Measurements from ENCODE around the gene FAM167B.

FAM167B gene

GRCh38 chr1:32200226-32201010, 46.6 kb upstream of the FAM167B start, which contains the start of gene CCDC28B:
TSS of gene CCDC28B (plus strand) at chr1:32200595. CDS start at chr1:32201936, 1,341 bp downstream.
- ChIA-PET CTCF (interaction anchor here (0.5 to 1.7 kb wide), 3 partner anchors 15 to 37 kb away, joined by 3 to 7 read pairs (median 5); no protein-coding TSS in a partner anchor), POLR2A (interaction anchor here (1.1 to 2.7 kb wide), 9 partner anchors 8 to 194 kb away, joined by 3 to 28 read pairs (median 4); partner anchors contain the start of genes BSDC1, DCDC2B, KPNA6 and TMEM39B)
- peak; percentile 99 for TF ChIP-seq L3MBTL2 (conservative IDR thresholded peaks at IDR 0.05)
- no peak for TF ChIP-seq CTBP1 (IDR thresholded peaks at IDR 0.05; ENCODE audit: borderline replicate concordance)
- TF ChIP-seq, protein P1, sequence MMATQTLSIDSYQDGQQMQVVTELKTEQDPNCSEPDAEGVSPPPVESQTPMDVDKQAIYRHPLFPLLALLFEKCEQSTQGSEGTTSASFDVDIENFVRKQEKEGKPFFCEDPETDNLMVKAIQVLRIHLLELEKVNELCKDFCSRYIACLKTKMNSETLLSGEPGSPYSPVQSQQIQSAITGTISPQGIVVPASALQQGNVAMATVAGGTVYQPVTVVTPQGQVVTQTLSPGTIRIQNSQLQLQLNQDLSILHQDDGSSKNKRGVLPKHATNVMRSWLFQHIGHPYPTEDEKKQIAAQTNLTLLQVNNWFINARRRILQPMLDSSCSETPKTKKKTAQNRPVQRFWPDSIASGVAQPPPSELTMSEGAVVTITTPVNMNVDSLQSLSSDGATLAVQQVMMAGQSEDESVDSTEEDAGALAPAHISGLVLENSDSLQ (IDR thresholded peaks at IDR 0.05): no peak
- TF ChIP-seq TARDBP (IDR thresholded peaks at IDR 0.05): no peak
- no peak for TF ChIP-seq HDGF (IDR thresholded peaks at IDR 0.05; ENCODE audit: borderline replicate concordance)
- TF ChIP-seq BHLHE40 (IDR thresholded peaks at IDR 0.05; ENCODE audit: borderline replicate concordance): no peak
- peak; percentile 75 for DNase-seq (ENCODE audit: extremely low spot score)

DNA sequence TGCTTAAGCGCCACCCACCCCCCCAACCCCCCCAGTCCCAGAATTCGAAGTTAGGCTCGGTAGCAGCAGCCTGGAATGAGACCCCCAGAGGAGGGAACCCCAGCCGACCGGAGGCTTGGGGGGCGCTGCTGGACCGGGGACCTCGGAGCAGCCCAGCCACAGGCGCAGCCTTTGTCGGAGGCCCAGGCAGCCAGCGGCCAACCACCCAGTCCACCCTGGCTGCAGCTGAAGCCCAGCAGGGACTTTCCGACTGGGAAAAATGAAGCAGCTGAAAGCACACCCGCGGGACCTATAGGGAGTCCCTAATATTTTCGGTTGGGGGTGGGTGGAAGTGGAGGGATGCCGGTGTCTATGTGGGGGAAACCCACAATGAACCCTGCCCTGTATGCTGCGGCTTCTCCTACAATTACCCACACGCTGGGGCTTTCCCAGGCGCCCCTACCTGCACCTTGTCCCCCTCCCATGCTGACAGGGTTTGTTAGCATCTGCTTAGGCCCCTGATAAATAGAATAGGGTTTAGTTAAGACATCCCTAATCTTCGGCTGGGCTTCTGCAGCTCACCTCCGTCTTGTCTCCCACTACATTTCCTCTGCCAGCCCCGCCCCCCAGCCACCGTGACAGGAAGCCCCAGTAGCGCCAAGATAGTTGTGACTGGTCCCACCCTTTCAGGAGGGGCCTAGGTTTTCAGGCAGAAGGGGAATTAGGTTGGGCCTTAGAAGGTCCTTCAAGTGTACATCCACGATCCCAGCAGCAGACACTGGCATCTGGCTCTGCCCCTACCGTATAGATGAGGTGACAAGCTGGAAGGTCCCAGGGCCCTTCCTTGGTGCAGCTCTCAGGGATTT, 45.8 kb upstream of the FAM167B start:
- ChIA-PET POLR2A (interaction anchor here (0.7 to 2.7 kb wide), 9 partner anchors 8 to 129 kb away, joined by 3 to 28 read pairs (median 3); partner anchors contain the start of genes DCDC2B, TMEM39B and TXLNA), CTCF (interaction anchor here (0.7 to 1.7 kb wide), 3 partner anchors 15 to 193 kb away, joined by 3 to 7 read pairs (median 3); partner anchors contain the start of gene BSDC1)
- TF ChIP-seq, protein P1 (IDR thresholded peaks at IDR 0.05): no peak
- TF ChIP-seq BHLHE40 (IDR thresholded peaks at IDR 0.05; ENCODE audit: borderline replicate concordance): no peak
- no peak for TF ChIP-seq FOXM1 (IDR thresholded peaks at IDR 0.05; ENCODE audit: borderline replicate concordance)
- no peak for TF ChIP-seq HDGF (IDR thresholded peaks at IDR 0.05; ENCODE audit: borderline replicate concordance)
- TF ChIP-seq L3MBTL2 (conservative IDR thresholded peaks at IDR 0.05): no peak
- no peak for TF ChIP-seq NFRKB (IDR thresholded peaks at IDR 0.05)
- TF ChIP-seq LEF1 (IDR thresholded peaks at IDR 0.05; ENCODE audit: borderline replicate concordance): no peak
- no peak for TF ChIP-seq SUZ12 (IDR thresholded peaks at IDR 0.05)
- TF ChIP-seq CTBP1 (IDR thresholded peaks at IDR 0.05; ENCODE audit: borderline replicate concordance): no peak
- TF ChIP-seq FOXA1 (IDR thresholded peaks at IDR 0.05): no peak
- no peak for TF ChIP-seq ZNF384 (IDR thresholded peaks at IDR 0.05)
- no peak for TF ChIP-seq TARDBP (IDR thresholded peaks at IDR 0.05)
- peak; percentile 72 for DNase-seq (ENCODE audit: extremely low spot score)

DNA sequence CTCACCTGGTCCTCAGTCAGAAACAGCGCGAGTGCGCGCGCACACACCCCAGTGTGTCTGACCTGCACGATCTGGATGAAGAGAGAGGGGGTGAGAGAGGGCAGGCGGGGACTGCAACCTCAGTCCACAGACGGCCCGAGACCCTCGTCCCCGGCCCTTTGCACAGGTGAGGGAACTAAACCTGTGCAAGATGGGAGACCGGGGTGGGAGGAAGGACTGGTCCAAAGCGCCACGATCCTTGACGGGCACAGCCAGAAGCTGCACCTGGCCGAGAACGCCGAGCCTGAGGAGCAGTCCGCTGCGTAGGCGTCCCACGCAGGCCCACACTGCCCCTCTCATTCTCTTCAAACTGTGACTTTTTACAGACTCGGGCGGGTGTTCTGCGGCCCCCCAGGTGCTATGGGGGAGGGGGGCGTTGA, 42.1 kb upstream of the FAM167B start:
- CTCF ChIA-PET: interaction anchor here (0.6 to 1.3 kb wide), 2 partner anchors 11 to 12 kb away, joined by 3 read pairs; no protein-coding TSS in a partner anchor
- DNase-seq (ENCODE audit: extremely low spot score): no peak
- POLR2A ChIA-PET: interaction anchor here (0.6 to 2.2 kb wide), 9 partner anchors 10 to 146 kb away, joined by 3 to 21 read pairs (median 6); partner anchors contain the start of genes EIF3I, TMEM234 and TXLNA
- TF ChIP-seq SP1 (IDR thresholded peaks at IDR 0.05) (no peak), TARDBP (IDR thresholded peaks at IDR 0.05) (no peak), FOXA1 (IDR thresholded peaks at IDR 0.05) (no peak), HDGF (IDR thresholded peaks at IDR 0.05; ENCODE audit: borderline replicate concordance) (no peak), SUZ12 (IDR thresholded peaks at IDR 0.05) (no peak), LEF1 (IDR thresholded peaks at IDR 0.05; ENCODE audit: borderline replicate concordance) (no peak), CTBP1 (IDR thresholded peaks at IDR 0.05; ENCODE audit: borderline replicate concordance) (no peak), L3MBTL2 (conservative IDR thresholded peaks at IDR 0.05) (no peak)

DNA sequence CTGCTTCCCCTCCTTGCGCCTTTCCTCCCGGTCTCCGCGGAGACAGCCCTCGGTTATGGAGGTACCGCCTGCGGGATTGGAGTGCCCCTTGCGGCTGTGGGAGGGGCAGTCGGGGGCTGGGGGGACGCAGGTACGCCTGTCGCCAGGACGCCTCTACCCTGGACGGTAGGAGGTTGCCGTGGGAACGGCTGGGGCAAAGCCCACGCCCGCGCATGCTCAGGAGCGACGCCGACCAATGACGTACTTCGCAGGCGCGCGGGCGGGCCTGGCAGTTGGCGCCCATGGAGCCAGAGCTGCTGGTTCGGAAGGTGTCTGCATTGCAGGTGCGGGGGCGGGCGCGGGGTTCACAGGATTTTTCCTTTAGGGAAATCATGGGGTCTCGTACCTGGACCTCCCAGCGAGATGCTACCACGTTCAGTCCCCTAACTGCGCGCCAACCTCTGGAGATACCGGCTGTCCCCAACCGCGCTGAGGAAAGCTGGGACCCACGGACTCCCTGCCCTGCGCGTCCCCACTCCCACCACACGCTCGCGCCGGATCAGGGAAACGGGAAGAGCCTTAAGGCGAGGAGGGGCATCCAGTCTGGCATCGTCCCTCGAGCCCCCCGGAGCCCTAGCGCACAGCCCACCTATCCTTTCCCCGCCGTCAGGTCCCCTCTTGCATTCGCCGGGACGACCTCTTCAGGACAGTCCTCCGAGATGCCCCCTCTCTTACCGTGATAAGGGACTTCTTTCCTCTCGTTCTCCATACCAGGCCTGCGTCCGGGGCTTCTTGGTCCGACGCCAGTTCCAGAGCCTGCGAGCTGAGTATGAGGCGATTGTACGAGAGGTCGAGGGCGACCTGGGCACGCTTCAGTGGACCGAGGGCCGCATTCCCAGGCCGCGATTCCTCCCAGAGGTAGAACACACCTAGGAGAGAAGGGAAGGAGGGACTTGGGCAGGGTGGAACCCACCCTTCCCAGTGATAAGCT, 41.3 kb upstream of the FAM167B start, which contains the start of gene IQCC:
Gene IQCC (plus strand): TSS at position 271 of the 970 bp plus-strand sequence. CDS start 11 bp downstream, at position 282.
- peak; percentile 99 for DNase-seq (ENCODE audit: extremely low spot score)
- CTCF ChIA-PET: interaction anchor here (0.6 to 1.3 kb wide), 4 partner anchors 10 to 228 kb away, joined by 3 read pairs; no protein-coding TSS in a partner anchor
- POLR2A ChIA-PET: interaction anchor here (0.6 to 2.2 kb wide), 11 partner anchors 10 to 145 kb away, joined by 3 to 21 read pairs (median 3); partner anchors contain the start of genes EIF3I, TMEM234 and TXLNA
- no peak for TF ChIP-seq FOXA1 (IDR thresholded peaks at IDR 0.05)
- no peak for TF ChIP-seq ARNT (IDR thresholded peaks at IDR 0.05)
- TF ChIP-seq ELF4 (IDR thresholded peaks at IDR 0.05): peak; percentile 25; the same call in 1 of the 2 replicates
- no peak for TF ChIP-seq HDGF (IDR thresholded peaks at IDR 0.05; ENCODE audit: borderline replicate concordance)
- TF ChIP-seq FOXM1 (IDR thresholded peaks at IDR 0.05; ENCODE audit: borderline replicate concordance): no peak
- peak; percentile 55; the same call in 1 of the 2 replicates for TF ChIP-seq L3MBTL2 (conservative IDR thresholded peaks at IDR 0.05)

GRCh38 chr1:32208469-32208868, 38.6 kb upstream of the FAM167B start:
- DNase-seq (ENCODE audit: extremely low spot score): no peak
- ChIA-PET CTCF (interaction anchor here (0.9 kb wide), 1 partner anchor 40 kb away, joined by 3 read pairs; no protein-coding TSS in a partner anchor), POLR2A (interaction anchor here (1.1 to 1.4 kb wide), 2 partner anchors 8 to 14 kb away, joined by 3 to 5 read pairs; partner anchors contain the start of genes CCDC28B, EIF3I and TMEM234)
- TF ChIP-seq TARDBP (IDR thresholded peaks at IDR 0.05) (no peak), SP1 (IDR thresholded peaks at IDR 0.05) (no peak), FOXA1 (IDR thresholded peaks at IDR 0.05) (no peak), NFRKB (IDR thresholded peaks at IDR 0.05) (no peak)
